GM12878 (cell line): Measurements from ENCODE around the gene SPRED2.

Experiments used
- IKZF1 ChIP-seq: fragments of 450-650 bp; conservative IDR thresholded peaks from 2 replicates; pipeline ENCODE4 v1.6.1; 2017; ENCODE audit warnings: antibody characterized with exemption, mild to moderate bottlenecking
- SIN3A ChIP-seq: IDR thresholded peaks from 2 replicates; pipeline ENCODE4 v1.6.1; 2012; ENCODE audit warnings: low read depth, low read length, improper control_type of control experiment

DNA sequence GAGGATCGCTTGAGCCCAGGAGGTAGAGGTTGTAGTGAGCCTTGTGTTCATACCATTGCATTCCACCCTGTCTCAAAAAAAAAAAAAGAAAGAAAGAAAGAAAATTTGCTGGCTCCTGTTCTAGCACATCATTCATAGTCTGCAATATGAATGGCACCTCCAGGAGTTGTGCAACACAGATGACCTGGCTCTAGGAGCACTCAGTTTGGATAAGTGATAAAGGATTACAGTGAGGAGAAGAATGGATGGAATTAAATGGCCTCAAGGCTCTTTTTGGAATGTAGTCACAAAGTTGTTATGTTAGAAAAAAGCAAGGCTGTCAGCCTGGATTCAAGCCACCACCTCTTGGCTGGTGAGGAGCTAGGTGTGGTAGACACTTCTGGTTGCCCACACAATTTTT, 21.5 kb upstream of the SPRED2 start:
- TF ChIP-seq IKZF1, result no peak
- TF ChIP-seq SIN3A, result no peak
